ENCODE results near the gene GRIA4. TPM values are rescaled to one million over a fixed set of nuclear protein-coding genes. Genes with fewer than 3 reads are reported as not detected.
A peak's percentile ranks its signal among the peaks of the same experiment; 100 is the strongest.

Gene GRIA4
- total and polyA plus RNA-seq, 4 donors: 49.0 to 206 (median 104) TPM

GRCh38 chr11:105856954-105857353, 247.1 kb downstream of the GRIA4 start:
- no peak for DNase-seq (ENCODE audit: low read depth in 4 of 6, low spot score in 6 of 6)
- H3K27me3 ChIP-seq (ENCODE audit: control insufficient read depth, insufficient read depth, low read length): no peaks in the 10 kb centered on the region
- no peak overlapping the region for H3K4me3 ChIP-seq (ENCODE audit: low read depth, low read length)
- H3K4me1 ChIP-seq (ENCODE audit: control insufficient read depth, insufficient read depth, low read length): no peaks in the 10 kb centered on the region
- no peak overlapping the region for H3K27ac ChIP-seq (ENCODE audit: low read depth, low read length)
- H3K9me3 ChIP-seq (ENCODE audit: control insufficient read depth, insufficient read depth, low read length): no peaks in the 10 kb centered on the region
- no CpG with 5 or more reads among the region's 3 CpGs for WGBS (ENCODE audit: insufficient coverage)
- no peaks in the 10 kb centered on the region for H3K36me3 ChIP-seq (ENCODE audit: control insufficient read depth, insufficient read depth, low read length)

DNA sequence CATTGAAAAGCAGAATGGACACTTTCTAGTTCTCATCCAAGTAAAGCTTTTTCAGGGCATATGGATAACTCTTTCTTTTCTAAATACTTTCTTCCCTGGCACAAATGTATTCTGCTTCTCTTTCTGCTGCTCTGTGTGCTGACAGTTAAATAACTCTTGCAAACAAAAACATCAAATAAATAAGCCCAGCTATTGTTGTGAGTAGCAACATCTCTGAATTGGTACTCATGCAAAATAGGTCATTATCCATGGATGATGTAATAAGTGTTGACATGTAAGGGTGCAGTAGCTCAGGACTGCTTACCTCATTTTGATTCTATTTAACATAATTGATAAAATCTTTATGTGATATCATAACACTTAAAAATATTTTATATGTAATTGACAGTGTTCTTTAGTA, 247.9 kb downstream of the GRIA4 start:
- H3K27ac ChIP-seq (ENCODE audit: low read depth, low read length): no peak overlapping the region

GRCh38 chr11:105858841-105859240, 249.0 kb downstream of the GRIA4 start:
- H3K27me3 ChIP-seq (ENCODE audit: control insufficient read depth, insufficient read depth, low read length): no peaks in the 10 kb centered on the region
- H3K36me3 ChIP-seq (ENCODE audit: control insufficient read depth, insufficient read depth, low read length): no peaks in the 10 kb centered on the region
- H3K9me3 ChIP-seq (ENCODE audit: control insufficient read depth, insufficient read depth, low read length): no peaks in the 10 kb centered on the region
- no peak overlapping the region for H3K4me3 ChIP-seq (ENCODE audit: low read depth, low read length)
- H3K4me1 ChIP-seq (ENCODE audit: control insufficient read depth, insufficient read depth, low read length): no peaks in the 10 kb centered on the region
- no peak overlapping the region for H3K27ac ChIP-seq (ENCODE audit: low read depth, low read length)
- DNase-seq (ENCODE audit: low read depth in 4 of 6, low spot score in 6 of 6): no peak

More for the DNA sequence above, 247.9 kb downstream of the GRIA4 start:
- no peak for DNase-seq (ENCODE audit: low read depth in 4 of 6, low spot score in 6 of 6)
- Histone ChIP-seq H3K4me3 (ENCODE audit: low read depth, low read length) (no peak overlapping the region), H3K27me3 (ENCODE audit: control insufficient read depth, insufficient read depth, low read length) (no peaks in the 10 kb centered on the region), H3K36me3 (ENCODE audit: control insufficient read depth, insufficient read depth, low read length) (no peaks in the 10 kb centered on the region), H3K4me1 (ENCODE audit: control insufficient read depth, insufficient read depth, low read length) (no peaks in the 10 kb centered on the region), H3K9me3 (ENCODE audit: control insufficient read depth, insufficient read depth, low read length) (no peaks in the 10 kb centered on the region)

DNA sequence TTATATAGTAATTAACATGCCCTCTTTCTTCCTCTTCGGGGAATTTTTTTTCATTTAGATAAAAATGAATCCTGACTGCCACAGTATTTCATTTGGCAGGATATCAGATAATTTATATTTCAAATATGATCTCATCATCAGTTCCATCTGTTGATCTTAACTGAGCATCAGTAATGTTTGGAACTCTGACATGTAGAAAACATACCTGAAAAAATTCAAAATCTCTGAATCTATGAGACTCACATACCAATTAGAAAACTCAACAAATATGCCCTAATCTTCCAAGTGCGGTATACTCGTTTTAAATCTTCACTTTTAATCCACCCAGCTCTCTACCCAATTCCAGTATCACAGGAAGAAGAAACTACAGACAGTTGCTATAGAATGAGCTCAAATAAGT, 250.2 kb downstream of the GRIA4 start:
- Histone ChIP-seq H3K36me3 (ENCODE audit: control insufficient read depth, insufficient read depth, low read length) (no peaks in the 10 kb centered on the region), H3K9me3 (ENCODE audit: control insufficient read depth, insufficient read depth, low read length) (no peaks in the 10 kb centered on the region), H3K4me1 (ENCODE audit: control insufficient read depth, insufficient read depth, low read length) (no peaks in the 10 kb centered on the region), H3K4me3 (ENCODE audit: low read depth, low read length) (no peak overlapping the region), H3K27me3 (ENCODE audit: control insufficient read depth, insufficient read depth, low read length) (no peaks in the 10 kb centered on the region), H3K27ac (ENCODE audit: low read depth, low read length) (no peak overlapping the region)
- DNase-seq (ENCODE audit: low read depth in 4 of 6, low spot score in 6 of 6): no peak
- no CpG with 5 or more reads among the region's 3 CpGs for WGBS (ENCODE audit: insufficient coverage)

DNA sequence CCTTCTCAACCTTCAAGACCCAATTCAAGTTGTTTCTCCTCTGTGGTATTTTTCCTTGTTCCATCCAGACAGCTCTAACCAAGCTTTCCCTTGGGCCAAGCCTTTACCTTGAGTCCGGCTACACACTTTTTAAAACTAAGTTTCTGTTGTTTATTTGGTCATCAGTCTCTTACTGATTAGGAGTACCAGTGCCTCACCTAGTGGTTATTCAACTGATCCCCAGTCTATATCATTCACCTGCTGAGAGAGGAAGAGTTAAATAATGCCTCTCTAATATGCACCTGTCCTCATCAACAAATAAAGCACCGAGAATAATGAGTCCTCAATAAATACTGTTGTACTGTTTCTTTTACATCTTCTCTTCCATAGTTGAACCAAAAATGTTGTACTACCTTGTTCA, 251.4 kb downstream of the GRIA4 start:
- WGBS (ENCODE audit: insufficient coverage): no CpG with 5 or more reads among the region's 2 CpGs
- H3K4me3 ChIP-seq (ENCODE audit: low read depth, low read length): no peak overlapping the region
- no peak for DNase-seq (ENCODE audit: low read depth in 4 of 6, low spot score in 6 of 6)
- no peaks in the 10 kb centered on the region for H3K27me3 ChIP-seq (ENCODE audit: control insufficient read depth, insufficient read depth, low read length)
- H3K27ac ChIP-seq (ENCODE audit: low read depth, low read length): no peak overlapping the region
- H3K36me3 ChIP-seq (ENCODE audit: control insufficient read depth, insufficient read depth, low read length): no peaks in the 10 kb centered on the region
- no peaks in the 10 kb centered on the region for H3K9me3 ChIP-seq (ENCODE audit: control insufficient read depth, insufficient read depth, low read length)
- no peaks in the 10 kb centered on the region for H3K4me1 ChIP-seq (ENCODE audit: control insufficient read depth, insufficient read depth, low read length)

- peak; percentile 57 to 95 (median 59) for DNase-seq (ENCODE audit: low read depth in 4 of 6, low spot score in 6 of 6)
- Histone ChIP-seq H3K27ac (ENCODE audit: low read depth, low read length) (no peak overlapping the region), H3K27me3 (ENCODE audit: control insufficient read depth, insufficient read depth, low read length) (no peaks in the 10 kb centered on the region), H3K4me1 (ENCODE audit: control insufficient read depth, insufficient read depth, low read length) (no peaks in the 10 kb centered on the region), H3K36me3 (ENCODE audit: control insufficient read depth, insufficient read depth, low read length) (no peaks in the 10 kb centered on the region), H3K9me3 (ENCODE audit: control insufficient read depth, insufficient read depth, low read length) (no peaks in the 10 kb centered on the region), H3K4me3 (ENCODE audit: low read depth, low read length) (no peak overlapping the region)
- no CpG with 5 or more reads among the region's 3 CpGs for WGBS (ENCODE audit: insufficient coverage)
These were observed 253.0 kb downstream of the GRIA4 start for GRCh38 chr11:105862736-105863367.

DNA sequence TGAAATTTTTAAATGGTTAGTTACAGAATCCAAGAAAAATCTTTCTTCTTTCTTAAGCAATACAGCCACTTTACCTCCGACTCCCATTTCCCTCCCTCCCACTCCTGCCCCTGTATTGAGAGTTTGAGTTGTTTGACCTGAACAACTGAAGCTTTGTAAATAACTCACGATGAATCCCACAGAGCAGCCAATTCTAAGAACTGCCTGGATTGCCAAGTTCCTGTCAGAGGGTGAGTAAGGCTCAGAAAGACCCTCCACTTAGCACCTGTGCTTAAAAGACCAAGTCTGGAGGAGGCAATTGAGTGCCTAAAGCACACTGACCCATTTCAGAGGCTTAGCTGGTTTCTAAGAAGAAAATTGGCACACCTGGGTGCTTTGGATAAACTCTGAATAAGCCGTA, 253.7 kb downstream of the GRIA4 start:
- no peaks in the 10 kb centered on the region for H3K4me1 ChIP-seq (ENCODE audit: control insufficient read depth, insufficient read depth, low read length)
- H3K27ac ChIP-seq (ENCODE audit: low read depth, low read length): no peak overlapping the region
- no peaks in the 10 kb centered on the region for H3K27me3 ChIP-seq (ENCODE audit: control insufficient read depth, insufficient read depth, low read length)
- no peaks in the 10 kb centered on the region for H3K36me3 ChIP-seq (ENCODE audit: control insufficient read depth, insufficient read depth, low read length)
- peak in 3 of 6 donors; percentile 22 to 66 (median 55) for DNase-seq (ENCODE audit: low read depth in 4 of 6, low spot score in 6 of 6)
- H3K4me3 ChIP-seq (ENCODE audit: low read depth, low read length): no peak overlapping the region
- WGBS (ENCODE audit: insufficient coverage): 20% methylated on average over 1 of the region's 3 CpGs
- H3K9me3 ChIP-seq (ENCODE audit: control insufficient read depth, insufficient read depth, low read length): no peaks in the 10 kb centered on the region

DNA sequence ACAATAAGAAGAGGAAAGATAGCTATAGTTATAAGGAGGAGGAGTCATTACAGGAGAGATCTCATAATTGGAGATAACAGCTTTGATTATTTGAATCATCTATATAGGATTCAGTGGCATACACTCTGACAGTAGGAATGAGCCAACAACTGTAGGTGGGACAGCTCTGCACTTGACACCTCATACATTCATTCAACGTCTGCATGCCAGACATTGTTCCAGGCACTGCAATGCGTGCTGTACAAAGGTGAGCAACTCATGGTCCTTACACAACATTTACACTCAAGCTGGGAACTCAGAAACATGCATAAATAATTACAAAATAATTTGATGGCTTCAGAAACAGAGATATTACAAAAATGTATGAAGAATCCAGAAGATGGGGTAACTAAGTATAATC, 257.9 kb downstream of the GRIA4 start:
- WGBS (ENCODE audit: insufficient coverage): no CpG with 5 or more reads among the region's 2 CpGs
- Histone ChIP-seq H3K27ac (ENCODE audit: low read depth, low read length) (no peak overlapping the region), H3K4me1 (ENCODE audit: control insufficient read depth, insufficient read depth, low read length) (no peaks in the 10 kb centered on the region), H3K4me3 (ENCODE audit: low read depth, low read length) (no peak overlapping the region), H3K9me3 (ENCODE audit: control insufficient read depth, insufficient read depth, low read length) (no peaks in the 10 kb centered on the region), H3K36me3 (ENCODE audit: control insufficient read depth, insufficient read depth, low read length) (no peaks in the 10 kb centered on the region), H3K27me3 (ENCODE audit: control insufficient read depth, insufficient read depth, low read length) (no peaks in the 10 kb centered on the region)
- no peak for DNase-seq (ENCODE audit: low read depth in 4 of 6, low spot score in 6 of 6)

DNA sequence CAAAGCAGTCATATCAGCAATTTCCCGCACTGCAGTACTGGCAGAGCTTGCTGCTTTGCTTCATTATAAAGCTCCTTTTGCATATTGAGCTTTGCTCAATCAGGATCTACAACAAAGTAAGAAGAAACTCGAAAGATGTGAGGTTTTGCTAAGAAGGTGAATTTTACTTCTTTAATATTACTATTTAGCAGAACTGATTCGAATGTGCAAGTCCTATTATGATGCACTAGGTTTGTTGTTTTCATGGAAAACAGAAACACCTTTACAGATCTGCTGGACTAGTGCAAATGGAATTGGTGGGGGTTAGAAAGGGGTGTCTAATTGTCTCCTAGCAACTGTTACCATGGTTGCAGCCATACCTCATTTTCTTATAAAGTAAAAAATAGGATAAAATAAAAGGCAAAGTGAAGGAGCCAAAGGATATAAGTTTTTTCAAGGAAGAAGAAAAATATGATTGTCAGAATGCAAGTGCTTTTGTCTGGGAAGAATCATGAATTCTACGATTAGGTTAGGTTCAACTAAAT, 259.0 kb downstream of the GRIA4 start:
- Histone ChIP-seq H3K4me1 (ENCODE audit: control insufficient read depth, insufficient read depth, low read length) (no peaks in the 10 kb centered on the region), H3K9me3 (ENCODE audit: control insufficient read depth, insufficient read depth, low read length) (no peaks in the 10 kb centered on the region), H3K27ac (ENCODE audit: low read depth, low read length) (no peak overlapping the region), H3K4me3 (ENCODE audit: low read depth, low read length) (no peak overlapping the region), H3K36me3 (ENCODE audit: control insufficient read depth, insufficient read depth, low read length) (no peaks in the 10 kb centered on the region), H3K27me3 (ENCODE audit: control insufficient read depth, insufficient read depth, low read length) (no peaks in the 10 kb centered on the region)
- DNase-seq (ENCODE audit: low read depth in 4 of 6, low spot score in 6 of 6): peak in 1 of 6 donors; percentile 61
- WGBS (ENCODE audit: insufficient coverage): 60% methylated on average over 1 of the region's 4 CpGs

DNA sequence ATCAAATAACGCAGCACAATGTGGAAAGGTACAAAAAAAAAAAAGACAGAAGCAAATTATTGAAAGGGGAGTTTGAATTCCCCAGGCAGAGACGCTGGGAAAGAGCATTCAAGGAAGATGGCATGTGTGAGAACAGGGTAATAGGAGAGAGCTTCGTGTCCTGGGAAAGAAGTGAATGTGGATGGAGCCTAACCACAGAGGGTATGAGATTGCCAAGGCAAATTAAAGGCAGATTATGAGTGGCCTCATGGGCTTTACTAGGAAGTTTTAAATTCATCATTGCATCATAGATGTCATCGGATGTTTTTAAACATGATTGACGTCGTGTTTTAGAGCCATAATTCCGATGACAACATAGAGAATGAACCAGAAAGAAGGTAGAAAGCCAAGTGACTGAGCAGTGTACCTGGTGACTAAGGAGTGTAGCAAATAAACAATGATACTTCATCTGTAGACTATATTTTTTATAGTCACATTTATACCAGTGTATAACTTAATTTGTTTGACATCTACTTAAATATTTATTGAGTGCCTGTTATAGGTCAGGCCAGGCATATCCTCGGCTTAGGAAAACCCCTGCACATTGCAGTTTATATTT, 260.7 kb downstream of the GRIA4 start:
- DNase-seq (ENCODE audit: low read depth in 4 of 6, low spot score in 6 of 6): peak in 1 of 6 donors; percentile 37
- no peaks in the 10 kb centered on the region for H3K27me3 ChIP-seq (ENCODE audit: control insufficient read depth, insufficient read depth, low read length)
- WGBS (ENCODE audit: insufficient coverage): 78% methylated on average over 3 of the region's 8 CpGs
- no peak overlapping the region for H3K27ac ChIP-seq (ENCODE audit: low read depth, low read length)
- no peaks in the 10 kb centered on the region for H3K4me1 ChIP-seq (ENCODE audit: control insufficient read depth, insufficient read depth, low read length)
- H3K36me3 ChIP-seq (ENCODE audit: control insufficient read depth, insufficient read depth, low read length): no peaks in the 10 kb centered on the region
- no peaks in the 10 kb centered on the region for H3K9me3 ChIP-seq (ENCODE audit: control insufficient read depth, insufficient read depth, low read length)
- H3K4me3 ChIP-seq (ENCODE audit: low read depth, low read length): no peak overlapping the region

Measured in spinal cord (tissue), 10 donors.